PC-3 (cell line): Measurements from ENCODE around the gene KLF1. TPM values are rescaled to one million over a fixed set of nuclear protein-coding genes. Genes with fewer than 3 reads are reported as not detected.
A peak's percentile ranks its signal among the peaks of the same experiment; 100 is the strongest.
"Not testable (repeated sequence)": the region's sequence is repeated elsewhere in the genome, so short reads cannot be mapped to it uniquely, and the experiment has no call there.

Source experiments
- ATAC-seq: fragments of 200-7000 bp; cut with Tn5 transposase; 2 replicates; pipeline ENCODE4 v1.9.1; 2020; ENCODE audit warnings: mild to moderate bottlenecking, moderate library complexity
- BruUV-seq: library from RNA; stranded (reverse); fragments of 400-500 nt; replicated peaks from 2 replicates; lab custom pipeline; 2021; lab: Mats Ljungman, UMichigan
- CTCF ChIA-PET: fragments of 300-600 bp; sonication (Branson Sonifier 250); formaldehyde crosslinking; loops from one replicate; lab custom pipeline; 2022; ENCODE audit warnings: antibody characterized with exemption; lab: Charles Lee
- POLR2A ChIA-PET: fragments of 300-600 bp; sonication (Branson Sonifier 250); formaldehyde crosslinking; loops from one replicate; lab custom pipeline; 2022; ENCODE audit warnings: antibody characterized with exemption; ENCODE audit not compliant: unreplicated experiment; lab: Charles Lee
- DNase-seq: peaks from one replicate; pipeline ENCODE4 v3.0.0-alpha.2; 2015
- H2AFZ ChIP-seq: fragments of 300-600 bp; sonication (generic); 2 replicates; pipeline ENCODE4 v1.6.0; 2016; ENCODE audit warnings: antibody characterized with exemption, low read length
- H3F3A ChIP-seq: fragments of 300-600 bp; sonication (generic); one replicate; pipeline ENCODE4 v1.6.0; 2017; ENCODE audit warnings: antibody characterized with exemption, low read length, control low read depth, mild to moderate bottlenecking; ENCODE audit not compliant: unreplicated experiment
- H3K27ac ChIP-seq: fragments of 300-600 bp; sonication (generic); 2 replicates; pipeline ENCODE4 v1.5.1; 2016; ENCODE audit warnings: mild to moderate bottlenecking, low read length
- H3K27me3 ChIP-seq: fragments of 300-600 bp; sonication (generic); 2 replicates; pipeline ENCODE4 v1.6.1; 2016; ENCODE audit warnings: low read length, mixed read lengths
- H3K36me3 ChIP-seq: fragments of 300-600 bp; sonication (generic); 2 replicates; pipeline ENCODE4 v1.6.1; 2016; ENCODE audit warnings: low read depth, mixed run types, low read length, mixed read lengths
- H3K4me1 ChIP-seq: fragments of 300-600 bp; sonication (generic); 2 replicates; pipeline ENCODE4 v1.5.1; 2016; ENCODE audit warnings: low read length; ENCODE audit not compliant: insufficient read depth
- H3K4me2 ChIP-seq: fragments of 300-600 bp; sonication (generic); 2 replicates; pipeline ENCODE4 v1.6.0; 2016; ENCODE audit warnings: low read length
- H3K4me3 ChIP-seq: fragments of 300-600 bp; sonication (generic); 2 replicates; pipeline ENCODE4 v1.5.1; 2016; ENCODE audit warnings: mild to moderate bottlenecking, low read length, mixed read lengths
- H3K79me2 ChIP-seq: fragments of 300-600 bp; sonication (generic); 2 replicates; pipeline ENCODE4 v1.6.1; 2017; ENCODE audit warnings: low read length, mixed read lengths
- H3K9ac ChIP-seq: fragments of 300-600 bp; sonication (generic); 2 replicates; pipeline ENCODE4 v1.6.0; 2016; ENCODE audit warnings: mild to moderate bottlenecking, low read length
- H3K9me2 ChIP-seq: fragments of 300-600 bp; sonication (generic); replicated peaks from 2 replicates; pipeline ENCODE4 v1.6.1; 2016; ENCODE audit warnings: mixed run types, low read length, mixed read lengths
- H3K9me3 ChIP-seq: fragments of 300-600 bp; sonication (generic); 2 replicates; pipeline ENCODE4 v1.6.1; 2016; ENCODE audit warnings: low read length, mixed read lengths
- H4K20me1 ChIP-seq: fragments of 300-600 bp; sonication (generic); 2 replicates; pipeline ENCODE4 v1.6.1; 2016; ENCODE audit warnings: low read length, mixed read lengths
- CTCF ChIP-seq: fragments of 300-600 bp; sonication (generic); conservative IDR thresholded peaks from 2 replicates; pipeline ENCODE4 v1.5.1; 2017; ENCODE audit warnings: antibody characterized with exemption, low read depth, mild to moderate bottlenecking, low read length
- EZH2 ChIP-seq: fragments of 300-600 bp; sonication (generic); IDR thresholded peaks from one replicate; pipeline ENCODE4 v1.6.1; 2017; ENCODE audit warnings: antibody characterized with exemption, mild to moderate bottlenecking, low read length; ENCODE audit not compliant: unreplicated experiment
- EZH2phosphoT487 ChIP-seq: fragments of 300-600 bp; sonication (generic); IDR thresholded peaks from 2 replicates; pipeline ENCODE4 v1.6.1; 2018; ENCODE audit warnings: mild to moderate bottlenecking, antibody characterized with exemption, low read length, borderline replicate concordance
- intact Hi-C: fragments of 100-400 bp; cut with micrococcal nuclease; formaldehyde crosslinking; loops from 2 replicates; pipeline ENCODE4 v1.9.0; 2023
- total RNA-seq: library from RNA; depleted of rRNA; stranded (reverse); fragments of >200 nt; gene quantifications from 2 replicates; pipeline ENCODE4 v1.2.3, GENCODE V29; 2014

Gene KLF1
- total RNA-seq, 1 experiment from 2014 or later: not detected

- Histone ChIP-seq H3K4me1 (peaks cover 6% of the 10 kb centered on the region), H3K4me2 (no peak overlapping the region), H3K9me2 (no peaks in the 10 kb centered on the region), H3K4me3 (no peak overlapping the region), H3K27me3 (no peaks in the 10 kb centered on the region), H3K27ac (no peak overlapping the region), H3K79me2 (no peaks in the 10 kb centered on the region), H2AFZ (no peak overlapping the region), H3F3A (no peaks in the 10 kb centered on the region), H3K36me3 (peaks cover 11% of the 10 kb centered on the region), H3K9me3 (no peaks in the 10 kb centered on the region), H3K9ac (no peak overlapping the region), H4K20me1 (no peaks in the 10 kb centered on the region)
- DNase-seq (no peak), ATAC-seq (no peak)
- BruUV-seq: no TSS peak
- no peak for TF ChIP-seq CTCF
- no peak for TF ChIP-seq EZH2
- ChIA-PET POLR2A (no interaction called here), CTCF (no interaction called here)
- intact Hi-C loops: no loop called here
These were observed 31.3 kb upstream of the KLF1 start for GRCh38 chr19:12918253-12918652.

GRCh38 chr19:12915860-12916259, 28.9 kb upstream of the KLF1 start:
- H3F3A ChIP-seq, H3K4me2 ChIP-seq, H3K27ac ChIP-seq, intact Hi-C loops, H3K36me3 ChIP-seq, H3K9me2 ChIP-seq, H3K9ac ChIP-seq, CTCF ChIA-PET, H3K79me2 ChIP-seq, H3K9me3 ChIP-seq, BruUV-seq, H3K27me3 ChIP-seq, H2AFZ ChIP-seq, H3K4me3 ChIP-seq, POLR2A ChIA-PET, DNase-seq, H4K20me1 ChIP-seq, ATAC-seq: not testable (repeated sequence)
- peaks cover 17% of the 10 kb centered on the region for H3K4me1 ChIP-seq

- TF ChIP-seq EZH2phosphoT487: no peak
- Histone ChIP-seq H3K27me3 (no peaks in the 10 kb centered on the region), H3K4me2 (no peak overlapping the region), H3K4me1 (peaks cover 17% of the 10 kb centered on the region), H3K4me3 (no peak overlapping the region), H3K36me3 (no peaks in the 10 kb centered on the region), H2AFZ (0 out of 2 replicates have a peak overlapping the region, but pooled peaks have one; percentile 66), H3F3A (peaks cover 4% of the 10 kb centered on the region), H3K9me3 (no peaks in the 10 kb centered on the region), H3K9ac (no peak overlapping the region), H4K20me1 (no peaks in the 10 kb centered on the region), H3K9me2 (no peaks in the 10 kb centered on the region), H3K27ac (no peak overlapping the region), H3K79me2 (no peaks in the 10 kb centered on the region)
- intact Hi-C loops: no loop called here
- ChIA-PET POLR2A (no interaction called here), CTCF (no interaction called here)
- no peak for ATAC-seq
- no TSS peak for BruUV-seq
- DNase-seq: no peak
These were observed 27.1 kb upstream of the KLF1 start for GRCh38 chr19:12913851-12914690.
